GM18867 (cell line): ENCODE measurements around the gene DLG2.
A peak's percentile ranks its signal among the peaks of the same experiment; 100 is the strongest.
"Not testable (repeated sequence)": the region's sequence is repeated elsewhere in the genome, so short reads cannot be mapped to it uniquely, and the experiment has no call there.

Experiments used
- ATAC-seq: cut with Tn5 transposase; IDR thresholded peaks from one replicate; pipeline ENCODE4 v1.9.1; 2021; ENCODE audit warnings: mild to moderate bottlenecking, moderate library complexity; ENCODE audit not compliant: unreplicated experiment

DLG2 gene

GRCh38 chr11:84804041-84804440, 823.1 kb downstream of the DLG2 start:
- no peak for ATAC-seq

GRCh38 chr11:84800755-84801346, 826.3 kb downstream of the DLG2 start:
- ATAC-seq, result no peak

DNA sequence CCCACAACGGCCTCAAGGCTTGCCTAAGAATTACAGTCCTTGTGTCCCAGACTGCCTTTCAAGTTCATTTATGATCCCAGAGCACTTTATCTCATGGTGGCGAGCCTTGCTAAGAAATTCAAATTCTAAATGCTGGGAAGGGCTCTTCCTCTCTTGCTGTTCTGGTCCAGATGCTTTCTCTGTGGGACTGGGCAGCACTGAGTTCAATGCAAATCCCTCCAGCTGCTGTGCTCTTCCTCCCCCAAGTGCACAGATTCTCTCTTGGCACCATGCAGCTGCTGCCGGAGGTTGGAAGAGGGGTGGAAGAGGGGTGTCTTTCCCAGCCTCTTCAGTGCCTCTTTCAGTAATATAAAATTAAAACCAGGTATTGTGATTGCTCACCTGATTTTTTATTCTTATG, 828.0 kb downstream of the DLG2 start:
- ATAC-seq, result no peak

DNA sequence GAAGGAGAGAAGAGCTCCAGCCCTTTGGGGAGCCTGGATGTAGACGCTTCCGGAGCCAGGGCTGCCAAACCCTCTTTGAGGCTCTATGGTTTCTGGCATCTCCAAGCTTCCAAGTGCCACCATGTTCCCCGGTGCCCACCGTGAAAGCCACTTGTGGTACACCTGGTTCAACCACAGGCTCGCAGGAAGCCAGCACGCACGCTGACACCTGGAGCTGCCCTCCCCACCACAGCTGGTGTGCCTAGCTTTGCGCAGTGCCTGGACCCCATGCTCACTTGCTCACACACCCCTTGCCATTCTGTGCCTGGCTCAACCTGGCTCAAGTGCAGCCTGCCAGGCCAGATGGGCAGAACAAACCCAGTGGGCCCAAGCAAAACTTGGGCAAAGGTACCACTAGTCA, 831.4 kb downstream of the DLG2 start:
- no peak for ATAC-seq

GRCh38 chr11:84794663-84795443, 832.3 kb downstream of the DLG2 start:
- no peak for ATAC-seq

- ATAC-seq, result no peak
These were observed 833.8 kb downstream of the DLG2 start for GRCh38 chr11:84793318-84793717.

GRCh38 chr11:84790849-84791427, 836.2 kb downstream of the DLG2 start:
- peak; percentile 41 for ATAC-seq

- ATAC-seq, result no peak
These were observed 838.9 kb downstream of the DLG2 start for GRCh38 chr11:84788220-84788619.

- ATAC-seq, result not testable (repeated sequence)
These were observed 843.0 kb downstream of the DLG2 start for GRCh38 chr11:84784158-84784557.

GRCh38 chr11:84780689-84781293, 846.4 kb downstream of the DLG2 start:
- peak; percentile 71 for ATAC-seq

- no peak for ATAC-seq
These were observed 851.6 kb downstream of the DLG2 start for GRCh38 chr11:84775503-84775902.

- ATAC-seq, result no peak
These were observed 863.2 kb downstream of the DLG2 start for GRCh38 chr11:84763931-84764330.

GRCh38 chr11:84757711-84758110, 869.4 kb downstream of the DLG2 start:
- no peak for ATAC-seq

DNA sequence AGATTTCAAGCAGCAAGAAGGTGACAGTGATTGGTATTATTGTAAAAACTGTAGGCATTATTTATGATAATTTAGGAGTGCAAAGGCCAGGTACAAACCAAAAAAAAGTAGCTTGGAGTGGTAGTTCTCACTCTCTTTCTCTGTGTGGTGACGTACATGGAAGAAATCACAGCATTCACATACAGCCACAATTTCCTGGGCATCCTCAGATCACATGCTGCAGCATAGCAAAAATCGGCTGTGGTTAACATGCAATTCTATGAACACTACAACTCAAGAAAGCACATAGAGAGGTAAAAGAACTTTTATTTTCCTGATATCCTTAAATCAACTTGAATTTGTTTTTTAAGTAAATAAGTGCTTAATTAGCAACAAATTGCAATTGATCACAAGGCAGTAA, 875.8 kb downstream of the DLG2 start:
- no peak for ATAC-seq

- ATAC-seq, result no peak
These were observed 879.3 kb downstream of the DLG2 start for GRCh38 chr11:84747871-84748270.

DNA sequence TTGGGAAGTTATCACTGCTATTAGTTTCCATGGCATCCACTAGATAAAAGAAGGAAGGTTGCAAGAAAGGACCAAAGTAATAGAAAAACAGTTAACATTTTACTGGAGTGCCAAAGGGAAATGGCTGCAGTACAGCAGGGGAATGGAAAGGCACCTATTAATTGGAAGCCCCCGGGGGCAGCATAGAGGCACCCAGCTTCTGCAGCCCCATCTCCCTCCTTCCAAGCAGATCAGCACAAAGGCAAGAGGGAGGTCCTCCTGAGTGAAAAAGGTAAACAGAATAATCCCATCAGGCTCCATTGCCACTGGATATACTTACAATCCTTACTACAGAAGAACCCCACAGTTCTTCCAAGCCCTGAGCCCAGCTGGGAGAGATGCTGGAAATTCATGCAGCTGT, 887.1 kb downstream of the DLG2 start:
- no peak for ATAC-seq

DNA sequence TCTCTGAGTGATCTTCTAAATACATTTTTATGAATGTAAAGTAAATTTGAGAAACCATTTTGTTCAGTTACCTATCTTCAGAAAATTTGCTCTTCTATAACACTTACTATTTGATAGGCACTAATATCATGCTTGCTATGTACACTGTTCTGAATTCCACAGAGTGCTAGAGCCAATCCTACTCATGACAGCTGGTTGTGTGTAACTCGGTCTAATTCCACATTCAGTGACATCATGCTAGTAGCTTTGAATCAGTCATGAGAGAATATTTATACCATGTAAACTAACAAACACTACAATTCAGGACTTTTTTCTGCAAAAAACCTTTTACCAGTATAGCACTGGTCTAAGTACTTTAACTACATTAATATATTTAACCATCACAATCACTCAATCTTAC, 902.9 kb downstream of the DLG2 start:
- no peak for ATAC-seq

DNA sequence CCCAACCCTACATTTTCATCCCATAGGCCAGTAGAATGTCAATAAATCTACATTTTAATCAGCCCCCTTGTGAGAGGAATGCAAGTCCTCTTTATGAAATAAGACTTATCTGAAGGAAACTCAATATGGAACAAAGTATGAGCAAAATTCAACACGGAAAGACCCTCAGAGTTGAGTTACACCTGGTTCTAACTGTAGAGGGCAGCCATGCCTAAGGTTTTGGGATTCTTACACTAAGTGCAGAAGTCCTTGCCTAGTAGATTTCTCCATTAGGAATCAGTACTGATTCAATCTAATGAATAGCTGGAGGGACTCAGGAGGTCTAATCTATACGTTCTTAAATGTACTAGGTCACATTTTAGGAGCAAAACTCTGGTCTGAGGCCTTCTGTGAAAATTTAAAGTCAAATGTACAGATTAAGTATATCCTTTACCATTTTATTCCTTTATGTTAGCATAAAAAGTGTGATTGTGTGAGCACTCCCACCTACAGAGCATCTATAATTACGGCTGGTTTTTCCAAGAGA, 904.5 kb downstream of the DLG2 start:
- no peak for ATAC-seq

- no peak for ATAC-seq
These were observed 905.6 kb downstream of the DLG2 start for GRCh38 chr11:84721561-84721961.

GRCh38 chr11:84720706-84721402, 906.3 kb downstream of the DLG2 start:
- no peak for ATAC-seq

GRCh38 chr11:84719935-84720577, 907.1 kb downstream of the DLG2 start:
- no peak for ATAC-seq
